ENCODE data around the gene PPP2R1B. TPM values are rescaled to one million over a fixed set of nuclear protein-coding genes. Genes with fewer than 3 reads are reported as not detected.

The PPP2R1B gene
- total RNA-seq, 2 donors from 2014 or later = 15.4 to 41.4 TPM

DNA sequence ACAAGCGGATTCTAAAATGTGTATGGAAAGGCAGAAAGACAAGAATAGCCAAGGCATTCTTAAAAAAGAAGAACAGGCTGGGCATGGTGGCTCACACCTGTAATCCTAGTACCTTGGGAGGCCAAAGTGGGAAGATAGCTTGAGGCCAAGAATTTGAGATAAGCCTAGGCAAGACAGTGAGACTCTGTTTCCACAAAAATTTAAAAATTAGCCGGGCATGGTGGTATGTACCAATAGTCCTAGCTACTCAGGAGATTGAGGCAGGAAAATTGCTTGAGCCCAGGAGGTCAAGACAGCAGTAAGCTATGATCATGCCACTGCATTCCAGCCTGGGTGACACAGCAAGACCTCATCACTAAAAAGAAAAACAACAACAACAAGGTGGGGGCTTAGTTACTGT, 46.0 kb upstream of the PPP2R1B start:
- Histone ChIP-seq H3K36me3 (no peaks in the 10 kb centered on the region), H3K27ac (no peak overlapping the region), H3K4me1 (replicated peaks) (no peaks in the 10 kb centered on the region), H3K4me3 (no peak overlapping the region), H3K9me3 (no peaks in the 10 kb centered on the region), H3K27me3 (replicated peaks; ENCODE audit: insufficient read depth) (no peaks in the 10 kb centered on the region)
- TF ChIP-seq POLR2AphosphoS5 (IDR thresholded peaks at IDR 0.05) = no peak
- TF ChIP-seq CTCF (IDR thresholded peaks at IDR 0.05) = no peak
- TF ChIP-seq POLR2A (IDR thresholded peaks at IDR 0.05) = no peak
- WGBS = 99% methylated on average over 2 of the region's 2 CpGs
- DNase-seq (ENCODE audit: low spot score) = no peak
- intact Hi-C loops (cut with DNase I) = no loop called here

DNA sequence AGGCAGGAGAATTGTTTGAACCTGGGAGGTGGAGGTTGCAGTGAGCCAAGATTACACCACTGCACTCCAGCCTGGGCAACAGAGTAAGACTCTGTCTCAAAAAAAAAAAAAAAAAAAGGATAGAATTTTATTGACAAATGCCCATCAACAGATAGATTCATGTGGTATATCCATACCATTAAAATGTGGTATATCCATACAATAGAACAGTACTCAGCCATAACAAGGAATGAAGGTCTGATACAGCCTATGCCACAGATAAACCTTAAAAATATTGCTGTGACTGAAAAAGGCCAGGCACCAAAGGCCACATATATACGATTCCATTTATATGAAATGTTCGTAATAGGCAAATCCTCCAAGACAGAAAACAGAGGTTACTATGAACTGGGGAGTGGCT, 45.3 kb upstream of the PPP2R1B start:
- no peak for DNase-seq (ENCODE audit: low spot score)

DNA sequence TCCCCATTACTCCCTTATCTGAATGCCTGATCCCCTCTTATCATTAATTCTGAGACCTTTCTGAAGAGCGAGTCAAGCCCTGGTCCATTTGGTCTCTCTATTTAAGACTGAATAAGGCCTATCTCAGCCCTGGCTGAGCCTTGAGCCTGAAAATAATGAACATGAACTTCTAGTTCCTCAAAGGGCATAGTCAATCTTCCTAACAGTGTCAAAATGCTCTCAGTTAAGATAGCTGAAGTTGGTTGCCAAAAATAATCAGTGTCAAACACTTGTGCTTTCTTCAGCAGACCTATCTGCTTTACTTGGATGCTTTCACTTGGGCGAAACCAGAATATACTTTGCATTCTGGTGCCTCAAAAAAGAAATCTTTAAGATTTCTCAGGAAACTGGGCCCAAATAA, 42.6 kb upstream of the PPP2R1B start:
- Histone ChIP-seq H3K27me3 (replicated peaks; ENCODE audit: insufficient read depth) (no peaks in the 10 kb centered on the region), H3K36me3 (no peaks in the 10 kb centered on the region), H3K4me3 (no peak overlapping the region), H3K27ac (no peak overlapping the region), H3K4me1 (replicated peaks) (no peaks in the 10 kb centered on the region), H3K9me3 (no peaks in the 10 kb centered on the region)
- no peak for TF ChIP-seq CTCF (IDR thresholded peaks at IDR 0.05)
- TF ChIP-seq POLR2AphosphoS5 (IDR thresholded peaks at IDR 0.05) = no peak
- TF ChIP-seq POLR2A (IDR thresholded peaks at IDR 0.05) = no peak
- DNase-seq (ENCODE audit: low spot score) = no peak
- 97% methylated on average over 2 of the region's 2 CpGs for whole genome bisulfite sequencing
- intact Hi-C loops (cut with DNase I) = no loop called here

More for the DNA sequence above, 45.3 kb upstream of the PPP2R1B start:
- 97% methylated on average over 2 of the region's 2 CpGs for WGBS
- Histone ChIP-seq H3K27ac (no peak overlapping the region), H3K27me3 (replicated peaks; ENCODE audit: insufficient read depth) (no peaks in the 10 kb centered on the region), H3K36me3 (no peaks in the 10 kb centered on the region), H3K4me1 (replicated peaks) (no peaks in the 10 kb centered on the region), H3K4me3 (no peak overlapping the region), H3K9me3 (no peaks in the 10 kb centered on the region)
- intact Hi-C loops (cut with DNase I) = no loop called here
- no peak for TF ChIP-seq POLR2AphosphoS5 (IDR thresholded peaks at IDR 0.05)
- TF ChIP-seq POLR2A (IDR thresholded peaks at IDR 0.05) = no peak
- no peak for TF ChIP-seq CTCF (IDR thresholded peaks at IDR 0.05)

DNA sequence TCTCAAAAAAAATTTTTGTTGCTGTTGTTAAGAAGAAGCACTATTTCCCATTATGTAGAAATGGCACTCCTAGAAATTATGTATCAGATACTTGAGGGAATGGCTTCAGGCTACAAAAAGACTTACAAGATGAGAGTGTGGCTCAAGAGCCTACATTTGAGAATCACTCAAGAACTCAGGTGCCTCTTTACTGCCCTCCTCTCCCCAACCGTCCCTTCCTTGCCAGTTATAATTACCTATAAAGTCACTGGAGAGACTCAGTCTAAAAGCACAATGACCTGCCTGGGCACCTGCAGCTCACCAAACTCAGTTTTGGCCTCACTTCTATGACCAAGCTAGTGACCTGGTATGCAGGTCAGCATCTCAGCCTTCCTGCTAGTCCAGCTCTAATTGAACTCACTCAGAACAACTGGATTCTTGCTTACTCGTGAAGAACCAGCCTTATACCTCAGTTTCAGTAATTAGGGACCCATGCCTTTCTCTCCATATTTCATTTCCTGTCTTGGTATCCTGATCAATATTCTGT, 41.9 kb upstream of the PPP2R1B start:
- DNase-seq (ENCODE audit: low spot score) = no peak
- Histone ChIP-seq H3K4me1 (replicated peaks) (no peaks in the 10 kb centered on the region), H3K4me3 (no peak overlapping the region), H3K27me3 (replicated peaks; ENCODE audit: insufficient read depth) (no peaks in the 10 kb centered on the region), H3K9me3 (no peaks in the 10 kb centered on the region), H3K27ac (no peak overlapping the region), H3K36me3 (no peaks in the 10 kb centered on the region)
- no peak for TF ChIP-seq POLR2A (IDR thresholded peaks at IDR 0.05)
- no peak for TF ChIP-seq CTCF (IDR thresholded peaks at IDR 0.05)
- no peak for TF ChIP-seq POLR2AphosphoS5 (IDR thresholded peaks at IDR 0.05)
- intact Hi-C loops (cut with DNase I) = no loop called here
- 93% methylated on average over 2 of the region's 2 CpGs for WGBS

DNA sequence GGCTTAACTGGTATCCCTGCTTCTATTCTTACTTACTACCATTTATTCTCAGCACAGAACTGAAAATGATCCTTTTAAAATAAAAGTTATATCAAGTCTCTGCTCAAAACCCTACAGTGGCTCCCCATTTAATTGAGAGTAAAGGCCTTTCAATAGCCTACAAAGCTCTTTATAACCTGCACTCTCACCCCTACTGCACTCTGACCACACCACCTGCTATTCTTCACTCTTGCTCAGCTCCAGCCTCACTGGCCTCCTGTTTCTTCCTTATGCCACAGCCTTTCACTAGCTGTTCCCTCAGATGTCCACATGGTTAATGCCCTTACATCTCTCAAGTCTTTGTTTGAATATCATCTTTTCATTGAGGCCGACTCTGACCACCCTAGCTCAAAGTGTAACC, 40.9 kb upstream of the PPP2R1B start:
- WGBS = 92% methylated on average over 1 of the region's 1 CpG
- Histone ChIP-seq H3K9me3 (no peaks in the 10 kb centered on the region), H3K36me3 (no peaks in the 10 kb centered on the region), H3K27me3 (replicated peaks; ENCODE audit: insufficient read depth) (no peaks in the 10 kb centered on the region), H3K4me3 (no peak overlapping the region), H3K4me1 (replicated peaks) (no peaks in the 10 kb centered on the region), H3K27ac (no peak overlapping the region)
- intact Hi-C loops (cut with DNase I) = no loop called here
- DNase-seq (ENCODE audit: low spot score) = no peak
- TF ChIP-seq POLR2AphosphoS5 (IDR thresholded peaks at IDR 0.05) (no peak), CTCF (IDR thresholded peaks at IDR 0.05) (no peak), POLR2A (IDR thresholded peaks at IDR 0.05) (no peak)

All from prostate gland (tissue), 2 donors.